Vagina (tissue), 2 donors: ENCODE measurements around the gene CSNK1D.

Experiments
- CTCF ChIP-seq, 3 experiments: fragments of 450-650 bp in 2 of 3; fragments of 200-600 bp in 1 of 3; sonication (generic) in 1 of 3; IDR thresholded peaks; one replicate each; pipeline ENCODE4 v1.5.1; 2017 to 2019; ENCODE audit warnings: antibody characterized with exemption in 3 of 3, mild to moderate bottlenecking in 2 of 3, moderate library complexity in 2 of 3
- POLR2A ChIP-seq, 2 donors: fragments of 450-650 bp; IDR thresholded peaks; one replicate each; pipeline ENCODE4 v1.6.1; 2017; ENCODE audit warnings: antibody characterized with exemption in 2 of 2, mild to moderate bottlenecking in 2 of 2, moderate library complexity in 2 of 2
- POLR2AphosphoS5 ChIP-seq, 2 donors: sonication (generic); formaldehyde crosslinking; IDR thresholded peaks; one replicate each; pipeline ENCODE4 v1.9.0; 2017; ENCODE audit warnings: antibody characterized with exemption in 2 of 2, mild to moderate bottlenecking in 2 of 2, low read depth in 1 of 2; ENCODE audit not compliant: insufficient read depth in 1 of 2

DNA sequence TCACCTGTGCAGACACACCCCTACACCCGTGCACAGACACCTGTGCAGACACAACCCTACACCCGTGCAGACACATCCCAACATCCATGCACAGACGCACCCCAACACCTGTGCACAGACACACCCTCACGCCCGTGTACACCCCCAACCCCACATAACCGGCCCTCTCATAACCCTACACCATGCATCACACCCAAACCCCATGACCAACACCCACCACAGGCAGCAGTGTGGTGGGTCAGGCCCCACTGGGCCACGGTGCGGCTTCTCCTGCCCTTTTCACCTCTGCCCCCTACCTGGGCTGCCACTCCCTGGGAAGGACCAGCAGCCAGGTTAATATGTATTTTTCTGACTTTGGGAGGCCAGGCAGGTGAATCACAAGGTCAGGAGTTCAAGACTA lies 48.8 kb downstream of the CSNK1D start:
- TF ChIP-seq POLR2A (IDR thresholded peaks at IDR 0.05) (no peak), CTCF (IDR thresholded peaks at IDR 0.05) (no peak), POLR2AphosphoS5 (IDR thresholded peaks at IDR 0.05; ENCODE audit: insufficient read depth in 1 of 2, low read depth in 1 of 2) (no peak)
